ENCODE measurements around the gene AK4. TPM values are rescaled to one million over a fixed set of nuclear protein-coding genes. Genes with fewer than 3 reads are reported as not detected.
A peak's percentile ranks its signal among the peaks of the same experiment; 100 is the strongest.

AK4 gene
- total RNA-seq, 2 donors from 2014 or later, result 3.1 to 109 TPM

DNA sequence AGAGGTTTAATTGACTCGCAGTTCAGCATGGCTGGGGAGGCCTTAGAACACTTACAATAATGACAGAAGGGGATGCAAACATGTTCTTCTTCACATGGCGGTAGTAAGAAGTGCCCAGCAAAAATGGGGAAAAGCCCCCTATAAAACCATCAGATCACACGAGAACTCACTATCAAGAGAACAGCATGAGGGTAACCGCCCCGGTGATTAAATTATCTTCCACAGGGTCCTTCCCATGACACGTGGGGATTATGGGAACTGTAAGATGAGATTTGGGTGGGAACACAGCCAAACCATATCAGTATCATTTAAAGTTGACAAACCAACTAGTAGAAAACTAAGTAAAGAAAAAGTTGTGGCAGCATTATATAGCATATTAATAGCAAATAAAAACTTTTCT lies 90.0 kb downstream of the AK4 start:
- H3K36me3 Mint-ChIP-seq, result no peaks in the 10 kb centered on the region
- no peaks in the 10 kb centered on the region for H3K9me3 Mint-ChIP-seq
- H3K27ac Mint-ChIP-seq, result no peak overlapping the region
- DNase-seq (ENCODE audit: low spot score in 2 of 2) (no peak), ATAC-seq (no peak)

DNA sequence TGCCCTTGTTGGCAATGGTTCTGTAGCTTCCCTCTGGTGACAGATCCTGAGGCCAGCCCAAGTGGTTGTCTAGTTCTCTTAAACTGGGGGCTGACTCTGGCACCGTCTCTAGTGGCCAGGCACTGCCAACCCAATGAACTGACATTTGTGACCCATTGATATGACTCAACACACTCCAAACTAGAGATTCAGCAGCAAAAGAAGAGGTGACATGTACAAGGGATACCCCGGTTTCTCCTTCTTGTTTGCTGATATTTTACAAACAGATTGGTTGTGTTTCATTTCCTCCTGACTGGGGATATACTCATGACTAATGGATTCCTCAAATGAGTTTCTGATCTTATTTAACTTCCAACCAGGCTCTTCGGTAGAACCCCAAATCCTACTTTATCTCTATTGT lies 95.5 kb downstream of the AK4 start:
- Mint-ChIP-seq H3K36me3 (no peaks in the 10 kb centered on the region), H3K27ac (no peak overlapping the region), H3K9me3 (no peaks in the 10 kb centered on the region)
- DNase-seq (ENCODE audit: low spot score in 2 of 2) (no peak), ATAC-seq (peak in 1 of 2 donors; percentile 30)

DNA sequence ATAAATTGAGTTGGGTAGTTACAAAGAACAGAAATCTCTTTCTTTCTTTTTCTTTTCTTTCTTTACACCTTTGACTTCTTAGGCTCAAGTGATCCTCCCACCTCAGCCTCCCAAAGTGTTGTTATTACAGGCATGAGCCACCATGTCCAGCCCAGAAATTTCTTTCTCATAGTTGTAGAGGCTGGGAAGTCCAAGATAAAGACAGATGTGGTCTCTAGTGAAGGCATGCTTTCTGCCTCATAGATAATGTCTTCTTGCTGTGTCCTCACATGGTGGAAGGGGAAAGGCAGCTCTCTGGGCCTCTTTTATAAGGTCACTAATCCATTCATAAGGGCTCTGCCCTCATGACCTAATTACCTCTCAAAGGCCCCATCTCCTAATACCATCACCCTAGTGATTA lies 97.3 kb downstream of the AK4 start:
- DNase-seq (ENCODE audit: low spot score in 2 of 2) (no peak), ATAC-seq (no peak)
- H3K9me3 Mint-ChIP-seq, result no peaks in the 10 kb centered on the region
- H3K27ac Mint-ChIP-seq, result no peak overlapping the region
- H3K36me3 Mint-ChIP-seq, result no peaks in the 10 kb centered on the region

DNA sequence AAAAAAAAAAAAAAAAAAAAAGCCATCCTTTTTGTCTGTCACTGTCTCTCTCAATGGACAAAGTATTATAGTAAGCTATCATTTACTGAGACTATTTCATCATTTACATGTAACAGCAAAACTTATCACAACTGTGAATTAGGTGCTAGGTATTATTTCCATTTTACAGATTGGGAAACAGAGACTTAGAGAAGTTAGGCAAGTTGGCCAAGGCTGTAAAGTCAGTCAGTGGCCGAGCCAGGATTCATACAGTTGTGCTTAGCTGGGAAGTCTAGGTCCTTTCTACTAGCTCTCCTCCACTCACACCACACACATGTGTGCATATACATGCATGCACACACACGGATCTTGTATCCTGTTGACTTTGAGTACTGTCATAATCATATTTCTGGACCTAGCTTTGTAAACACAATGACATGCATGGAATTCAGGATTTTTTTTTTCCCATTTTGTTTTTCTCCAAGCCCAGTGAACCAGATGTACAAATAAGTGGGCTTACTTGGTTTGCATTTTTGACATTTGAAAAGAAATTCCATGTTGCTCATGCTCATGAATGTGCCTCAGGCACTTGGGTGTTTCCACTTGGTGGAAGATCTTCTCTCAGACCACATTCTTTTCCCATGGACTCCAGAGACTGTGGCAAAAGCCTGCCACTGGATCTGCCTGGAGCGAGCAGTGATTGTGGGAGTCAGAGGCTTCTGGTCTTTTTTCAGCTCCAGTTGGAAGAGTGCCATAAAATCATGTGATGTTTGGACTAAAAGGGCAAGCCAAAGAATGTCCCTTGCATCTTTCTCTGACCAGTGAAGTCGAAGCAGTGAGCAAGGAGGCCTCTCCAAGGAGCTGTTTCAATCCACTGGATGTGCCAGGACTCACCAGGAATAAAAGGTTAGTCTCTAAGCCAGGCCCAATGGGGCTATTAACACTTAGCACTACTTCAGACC lies 99.7 kb downstream of the AK4 start:
- no peak overlapping the region for H3K27ac Mint-ChIP-seq
- no peaks in the 10 kb centered on the region for H3K9me3 Mint-ChIP-seq
- H3K36me3 Mint-ChIP-seq, result no peaks in the 10 kb centered on the region
- ATAC-seq (no peak), DNase-seq (ENCODE audit: low spot score in 2 of 2) (no peak)

DNA sequence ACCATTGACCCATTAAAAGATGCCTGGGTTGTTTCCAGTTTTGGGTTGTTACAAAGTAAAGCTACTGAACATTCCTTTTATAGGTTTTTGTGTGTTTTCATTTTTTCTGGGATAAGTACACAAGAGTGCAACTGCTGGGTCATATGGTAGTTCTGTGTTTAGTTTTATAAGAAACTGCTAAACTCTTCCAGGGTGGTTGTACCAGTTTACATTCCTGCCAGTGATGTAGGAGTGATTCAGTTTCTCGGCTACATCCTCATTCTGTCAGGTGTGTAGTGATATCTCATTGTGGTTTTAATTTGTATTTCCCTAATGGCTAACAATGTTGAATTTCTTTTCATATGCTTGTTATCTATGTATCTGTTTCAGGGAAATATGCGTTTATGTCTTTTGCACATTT lies 102.8 kb downstream of the AK4 start:
- Mint-ChIP-seq H3K9me3 (no peaks in the 10 kb centered on the region), H3K27ac (no peak overlapping the region), H3K36me3 (peaks cover 0 to 5% of the 10 kb centered on the region in 2 donors)
- no peak for ATAC-seq
- no peak for DNase-seq (ENCODE audit: low spot score in 2 of 2)

DNA sequence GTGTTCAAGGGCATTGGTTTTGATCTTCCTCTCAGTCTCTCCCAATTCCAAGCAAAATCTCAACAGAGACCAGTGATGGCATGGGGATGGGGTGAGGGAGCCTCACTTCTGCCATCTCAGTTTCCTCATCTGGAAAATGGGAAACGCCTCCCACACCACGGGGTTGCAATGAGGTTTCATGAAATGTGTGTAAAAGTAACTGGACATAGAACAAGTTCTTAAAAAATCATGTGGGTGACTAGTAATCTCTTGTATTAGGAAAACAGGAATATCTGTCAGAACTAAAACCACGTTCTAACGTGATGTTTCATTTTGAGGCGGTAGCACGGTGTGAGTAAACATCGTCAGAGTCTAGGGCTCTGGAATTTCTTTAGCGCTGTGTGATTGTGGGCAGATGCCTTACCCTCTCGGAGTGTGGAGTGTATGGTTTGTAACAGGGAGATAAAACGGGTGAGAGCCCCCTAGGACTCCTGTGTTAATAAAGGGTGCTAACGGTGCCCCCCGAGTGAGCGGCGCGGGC lies 105.9 kb downstream of the AK4 start:
- peaks cover 0 to 5% of the 10 kb centered on the region in 2 donors for H3K36me3 Mint-ChIP-seq
- no peaks in the 10 kb centered on the region for H3K9me3 Mint-ChIP-seq
- peak overlapping the region in 1 of 2 donors; percentile 83 for H3K27ac Mint-ChIP-seq
- DNase-seq (ENCODE audit: low spot score in 2 of 2) (no peak), ATAC-seq (peak; percentile 64 to 65)

DNA sequence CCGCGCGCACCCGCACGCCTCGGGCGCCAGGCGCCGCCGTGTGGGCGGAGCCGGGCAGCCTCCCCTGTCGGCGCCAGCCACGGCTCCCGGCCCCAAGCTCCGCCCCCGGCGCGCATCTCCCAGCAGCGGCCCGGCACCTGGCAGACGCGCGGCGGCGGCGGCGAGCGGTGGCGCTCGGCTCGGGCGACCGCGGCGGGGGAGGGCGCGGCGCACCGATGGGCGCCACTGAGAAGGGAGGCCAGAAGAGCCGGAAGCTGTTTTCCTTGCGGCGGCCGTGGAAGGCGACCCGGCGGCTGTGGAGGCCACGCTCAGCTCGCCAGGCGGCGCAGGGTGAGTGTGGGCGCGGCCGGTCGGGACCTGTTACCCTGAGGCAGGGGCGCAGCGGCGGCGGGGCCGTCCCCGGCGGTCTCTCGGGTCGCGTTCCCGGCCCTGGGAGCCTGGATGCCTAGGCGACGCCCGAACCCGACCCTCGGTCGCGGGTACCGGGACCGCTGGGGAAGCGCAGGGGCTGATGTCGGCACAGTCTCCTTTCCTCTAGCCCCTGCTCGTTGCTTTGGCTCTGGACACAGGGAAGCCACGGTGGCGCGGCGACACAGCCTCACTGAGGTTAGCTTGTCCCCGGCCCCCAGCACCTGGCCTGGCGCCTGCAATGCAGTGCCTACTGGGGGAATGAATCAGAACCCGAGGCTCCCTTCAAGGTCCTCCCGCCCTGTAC lies 106.5 kb downstream of the AK4 start:
- Mint-ChIP-seq H3K36me3 (peaks cover 0 to 5% of the 10 kb centered on the region in 2 donors), H3K9me3 (no peaks in the 10 kb centered on the region), H3K27ac (peak overlapping the region in 1 of 2 donors; percentile 65)
- ATAC-seq, result peak; percentile 96
- peak; percentile 85 to 89 for DNase-seq (ENCODE audit: low spot score in 2 of 2)

DNA sequence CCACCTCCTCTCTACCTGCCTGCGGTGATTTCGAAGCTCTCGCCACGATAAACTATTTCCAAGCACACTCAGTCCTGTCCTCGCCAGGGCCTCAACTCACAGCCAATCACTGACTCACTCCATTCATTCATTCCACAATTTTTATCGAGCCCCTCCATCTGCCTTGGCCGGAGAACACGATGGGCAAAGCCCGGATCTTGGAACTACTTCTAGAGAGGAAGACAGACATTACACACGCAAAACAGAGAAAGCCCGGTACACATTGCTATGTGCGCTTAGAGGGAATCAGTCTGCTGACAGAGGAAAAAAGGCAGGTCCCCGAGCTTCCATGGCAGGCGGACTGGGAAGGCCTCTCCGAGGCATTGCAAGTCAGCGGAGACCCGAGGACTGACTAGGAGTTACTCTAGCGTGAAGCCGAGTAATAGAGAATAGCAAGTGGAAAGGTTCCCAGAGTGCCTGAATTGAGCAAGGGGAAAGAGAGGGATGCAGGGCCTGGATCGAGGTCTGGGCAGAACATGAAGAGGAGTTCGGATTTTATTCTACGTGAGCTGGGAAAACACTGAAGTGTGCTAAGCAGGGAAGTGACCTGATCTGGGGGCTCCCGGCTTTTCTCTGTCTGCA lies 107.1 kb downstream of the AK4 start:
- ATAC-seq, result no peak
- DNase-seq (ENCODE audit: low spot score in 2 of 2), result no peak
- Mint-ChIP-seq H3K36me3 (peaks cover 0 to 5% of the 10 kb centered on the region in 2 donors), H3K27ac (peak overlapping the region in 1 of 2 donors; percentile 65), H3K9me3 (no peaks in the 10 kb centered on the region)

DNA sequence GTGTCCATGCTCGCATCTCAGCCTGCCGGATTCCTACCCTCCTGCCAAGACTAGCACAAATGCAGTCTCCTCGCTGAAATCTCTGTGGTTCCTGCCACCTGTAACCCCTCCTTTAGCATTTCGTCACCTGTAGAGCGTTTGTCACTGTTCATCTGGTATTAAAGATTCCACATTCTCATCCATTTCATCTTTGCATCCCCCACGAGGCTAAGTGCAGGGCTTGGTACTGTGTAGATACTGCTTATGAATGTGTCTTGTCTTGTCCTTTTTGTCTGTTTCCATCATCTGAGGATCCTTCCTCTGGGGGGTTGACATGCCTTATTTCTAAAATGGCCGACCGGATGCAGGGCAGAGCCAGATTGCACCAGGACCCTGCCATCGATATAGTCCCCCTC lies 107.7 kb downstream of the AK4 start:
- H3K36me3 Mint-ChIP-seq, result peaks cover 0 to 5% of the 10 kb centered on the region in 2 donors
- no peak for DNase-seq (ENCODE audit: low spot score in 2 of 2)
- no peak overlapping the region for H3K27ac Mint-ChIP-seq
- no peak for ATAC-seq
- no peaks in the 10 kb centered on the region for H3K9me3 Mint-ChIP-seq

DNA sequence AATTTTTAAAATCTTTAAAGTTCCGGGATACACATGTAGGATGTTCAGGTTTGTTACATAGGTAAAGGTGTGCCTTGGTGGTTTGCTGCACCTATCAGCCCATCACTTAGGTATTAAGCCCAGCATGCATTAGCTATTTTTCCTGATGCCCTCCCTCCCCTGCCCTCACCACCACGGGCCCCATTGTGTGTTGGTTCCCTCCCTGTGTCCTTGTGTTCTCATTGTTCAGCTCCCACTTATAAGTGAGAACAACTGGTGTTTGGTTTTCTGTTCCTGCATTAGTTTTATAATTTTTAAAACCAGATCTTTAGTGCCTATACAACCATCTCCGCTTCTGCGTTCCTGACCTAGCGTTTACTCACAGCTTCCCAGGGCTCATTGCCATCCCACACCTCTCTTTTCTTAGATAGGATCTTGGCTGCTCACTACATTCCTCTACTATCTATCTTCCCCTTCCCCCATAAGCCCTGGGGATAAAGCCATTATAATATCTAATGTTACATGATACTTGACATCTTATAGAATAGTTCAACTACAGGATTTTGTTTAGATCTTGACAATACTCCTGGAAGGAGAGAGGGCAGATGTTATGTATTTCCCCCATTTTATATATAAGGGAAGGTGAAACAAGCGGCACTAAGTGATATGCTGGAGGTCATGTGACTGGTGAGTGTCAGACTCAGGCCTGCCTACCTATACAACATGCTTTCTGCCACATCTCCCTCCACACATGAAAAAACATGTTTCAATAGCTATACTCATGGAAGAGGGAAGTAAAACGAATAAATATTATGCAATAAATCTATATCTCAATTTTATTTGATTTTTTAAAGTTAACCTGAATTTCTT lies 109.1 kb downstream of the AK4 start:
- DNase-seq (ENCODE audit: low spot score in 2 of 2), result no peak
- peaks cover 0 to 5% of the 10 kb centered on the region in 2 donors for H3K36me3 Mint-ChIP-seq
- H3K27ac Mint-ChIP-seq, result no peak overlapping the region
- no peaks in the 10 kb centered on the region for H3K9me3 Mint-ChIP-seq
- ATAC-seq, result no peak

DNA sequence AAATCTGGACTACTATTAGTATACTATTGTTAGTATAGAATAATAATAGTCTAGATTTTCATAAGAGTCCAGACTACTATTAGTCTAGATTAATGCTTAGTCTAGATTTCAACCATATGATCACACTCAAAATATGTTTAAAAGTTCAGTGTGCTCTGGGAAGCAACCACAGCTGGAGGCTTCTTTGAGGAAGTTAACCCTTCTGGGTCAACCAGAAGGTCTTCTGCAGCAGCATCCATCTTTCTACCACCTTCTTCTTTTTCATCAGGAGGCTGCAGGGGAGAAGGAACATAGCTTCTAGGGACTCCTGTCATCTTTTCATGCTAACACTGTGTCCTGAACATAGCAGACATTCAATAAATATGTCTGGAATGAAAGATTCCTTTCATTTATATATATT lies 110.1 kb downstream of the AK4 start:
- no peak overlapping the region for H3K27ac Mint-ChIP-seq
- ATAC-seq, result no peak
- no peaks in the 10 kb centered on the region for H3K9me3 Mint-ChIP-seq
- H3K36me3 Mint-ChIP-seq, result peaks cover 0 to 5% of the 10 kb centered on the region in 2 donors
- no peak for DNase-seq (ENCODE audit: low spot score in 2 of 2)

DNA sequence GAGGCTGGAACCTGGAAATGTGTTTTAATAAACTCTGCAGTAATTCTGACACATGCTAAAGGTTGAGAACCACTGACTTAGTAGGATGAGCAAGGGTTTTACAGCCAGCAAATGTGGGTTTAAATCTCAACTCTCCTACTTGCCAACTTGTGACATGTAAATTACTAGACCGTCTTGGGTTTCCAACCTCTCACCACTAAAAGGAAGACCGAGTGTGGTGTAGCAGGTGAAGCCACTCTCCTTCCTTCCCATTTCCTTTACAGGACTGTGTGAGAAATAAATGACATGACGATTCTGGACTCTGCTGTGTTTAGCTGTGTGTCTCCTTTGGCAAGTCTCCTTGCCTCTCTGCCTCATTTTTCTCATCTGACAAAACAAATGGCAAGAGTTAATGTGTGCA lies 111.8 kb downstream of the AK4 start:
- H3K27ac Mint-ChIP-seq, result no peak overlapping the region
- DNase-seq (ENCODE audit: low spot score in 2 of 2) (no peak), ATAC-seq (peak in 1 of 2 donors; percentile 43)
- H3K9me3 Mint-ChIP-seq, result no peaks in the 10 kb centered on the region
- H3K36me3 Mint-ChIP-seq, result no peaks in the 10 kb centered on the region

DNA sequence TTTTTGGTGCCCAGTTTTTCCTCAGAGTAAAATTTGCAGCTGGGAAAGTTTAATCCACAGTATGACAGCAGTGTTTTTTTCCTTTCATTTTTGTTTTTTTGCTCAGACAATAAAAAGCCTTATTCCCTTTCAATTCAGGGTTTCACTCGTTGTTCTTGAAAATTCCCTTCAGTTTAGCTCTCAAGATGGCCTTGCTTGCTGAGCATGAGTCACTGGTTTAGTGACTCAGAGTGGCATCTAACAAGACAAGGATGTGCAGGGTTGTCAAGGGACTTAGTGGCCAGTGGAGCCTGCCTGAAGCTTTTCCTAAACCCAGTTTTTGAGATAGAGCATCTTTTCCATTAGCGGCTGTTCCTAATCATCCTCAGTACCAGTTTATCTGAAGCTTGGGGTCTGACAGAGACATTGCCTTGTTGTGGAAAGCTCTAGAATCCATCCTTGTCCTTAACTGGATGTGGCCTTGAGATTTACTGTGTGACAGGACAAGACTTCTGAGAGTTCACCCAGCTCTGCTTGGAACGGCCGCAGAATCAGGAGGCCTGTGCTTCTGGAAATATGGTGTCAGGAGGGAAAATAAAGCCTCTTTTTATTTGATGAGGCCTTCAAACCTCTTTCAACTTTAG lies 113.0 kb downstream of the AK4 start:
- DNase-seq (ENCODE audit: low spot score in 2 of 2), result no peak
- no peaks in the 10 kb centered on the region for H3K36me3 Mint-ChIP-seq
- no peak overlapping the region for H3K27ac Mint-ChIP-seq
- ATAC-seq, result peak; percentile 88 to 89
- no peaks in the 10 kb centered on the region for H3K9me3 Mint-ChIP-seq

DNA sequence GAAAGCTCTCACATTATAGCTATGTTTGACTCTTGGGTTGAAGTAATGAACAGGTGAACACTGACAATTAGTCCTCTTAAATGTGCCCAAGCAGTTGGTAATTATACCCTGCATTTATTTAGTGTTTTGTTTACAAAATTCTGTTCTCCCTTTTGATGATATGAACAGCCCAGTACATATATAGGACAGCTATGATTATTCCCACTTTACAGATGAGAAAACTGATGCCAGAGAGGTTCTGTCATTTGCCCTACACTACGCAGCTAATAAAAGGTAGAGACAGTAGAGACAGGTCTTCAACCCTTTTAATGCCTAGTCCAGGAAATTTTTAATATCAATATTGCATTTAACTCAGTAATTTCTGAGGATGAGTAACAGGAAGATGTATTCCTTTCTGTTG lies 115.3 kb downstream of the AK4 start:
- Mint-ChIP-seq H3K27ac (no peak overlapping the region), H3K9me3 (no peaks in the 10 kb centered on the region), H3K36me3 (no peaks in the 10 kb centered on the region)
- no peak for DNase-seq (ENCODE audit: low spot score in 2 of 2)
- no peak for ATAC-seq

DNA sequence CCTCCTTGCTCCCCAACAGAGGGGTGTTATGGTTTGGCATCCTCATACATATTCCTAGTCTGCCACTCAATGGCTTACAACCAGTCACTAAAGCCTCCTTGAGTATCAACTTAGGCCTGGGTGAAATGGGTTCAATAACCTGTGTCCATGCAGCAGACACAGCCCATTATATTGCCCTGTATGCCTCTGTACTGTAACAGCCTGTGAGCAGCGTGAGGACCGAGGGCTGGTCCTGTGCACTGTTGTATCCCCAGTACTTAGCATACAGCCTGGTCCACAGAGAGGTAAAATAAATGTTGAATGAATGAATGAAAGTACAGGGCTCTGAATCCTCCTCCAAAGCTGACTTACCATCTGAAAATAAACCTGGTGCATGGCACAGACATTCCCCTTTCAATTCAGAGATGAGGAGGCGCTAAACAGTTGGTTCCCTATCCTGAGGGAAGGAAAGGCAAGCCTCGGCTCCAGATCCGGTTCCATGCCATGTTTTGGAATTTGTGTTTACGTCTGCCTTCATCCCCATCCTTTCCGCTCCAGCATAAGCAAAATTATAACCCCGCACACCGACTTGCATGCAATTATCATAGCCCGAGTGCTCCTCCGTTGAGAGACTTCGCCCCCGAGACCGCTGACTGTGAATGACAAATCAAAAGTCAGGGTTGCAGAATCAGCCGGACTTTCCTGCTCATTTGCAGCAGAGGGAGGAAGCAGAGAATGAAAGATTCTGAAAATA lies 116.4 kb downstream of the AK4 start:
- Mint-ChIP-seq H3K27ac (no peak overlapping the region), H3K9me3 (no peaks in the 10 kb centered on the region), H3K36me3 (no peaks in the 10 kb centered on the region)
- ATAC-seq, result no peak
- DNase-seq (ENCODE audit: low spot score in 2 of 2), result no peak
